ENCODE data around the gene CHN1.

DNA sequence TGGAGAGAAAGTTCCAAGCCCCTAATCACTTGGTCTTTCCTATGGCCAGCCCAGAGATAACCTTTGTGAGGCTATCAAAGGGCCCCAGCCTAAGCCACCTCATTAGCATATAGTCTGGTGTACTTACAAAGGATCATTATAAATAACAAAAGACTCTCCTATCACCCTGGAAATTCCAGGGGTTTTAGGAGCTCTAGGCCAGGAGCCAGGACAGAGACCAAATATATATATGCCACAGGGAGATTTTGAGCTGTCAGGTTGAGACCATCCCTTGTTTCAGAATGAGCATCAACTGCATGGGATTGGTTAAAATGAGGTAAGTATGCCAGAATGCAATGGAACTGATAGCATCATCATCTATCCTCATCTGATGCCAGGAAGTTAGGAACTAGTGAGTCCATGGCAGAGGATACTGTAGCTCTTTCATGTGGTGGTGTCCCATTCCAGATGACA is 208.8 kb downstream of the CHN1 start:
- TF ChIP-seq, protein P1, sequence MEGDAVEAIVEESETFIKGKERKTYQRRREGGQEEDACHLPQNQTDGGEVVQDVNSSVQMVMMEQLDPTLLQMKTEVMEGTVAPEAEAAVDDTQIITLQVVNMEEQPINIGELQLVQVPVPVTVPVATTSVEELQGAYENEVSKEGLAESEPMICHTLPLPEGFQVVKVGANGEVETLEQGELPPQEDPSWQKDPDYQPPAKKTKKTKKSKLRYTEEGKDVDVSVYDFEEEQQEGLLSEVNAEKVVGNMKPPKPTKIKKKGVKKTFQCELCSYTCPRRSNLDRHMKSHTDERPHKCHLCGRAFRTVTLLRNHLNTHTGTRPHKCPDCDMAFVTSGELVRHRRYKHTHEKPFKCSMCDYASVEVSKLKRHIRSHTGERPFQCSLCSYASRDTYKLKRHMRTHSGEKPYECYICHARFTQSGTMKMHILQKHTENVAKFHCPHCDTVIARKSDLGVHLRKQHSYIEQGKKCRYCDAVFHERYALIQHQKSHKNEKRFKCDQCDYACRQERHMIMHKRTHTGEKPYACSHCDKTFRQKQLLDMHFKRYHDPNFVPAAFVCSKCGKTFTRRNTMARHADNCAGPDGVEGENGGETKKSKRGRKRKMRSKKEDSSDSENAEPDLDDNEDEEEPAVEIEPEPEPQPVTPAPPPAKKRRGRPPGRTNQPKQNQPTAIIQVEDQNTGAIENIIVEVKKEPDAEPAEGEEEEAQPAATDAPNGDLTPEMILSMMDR (IDR thresholded peaks at IDR 0.05), result no peak
- TF ChIP-seq POLR2A (IDR thresholded peaks at IDR 0.05), result no peak
